Naive B cell (primary cell): ENCODE measurements around the gene FOXJ2. TPM values are rescaled to one million over a fixed set of nuclear protein-coding genes. Genes with fewer than 3 reads are reported as not detected.
"Not testable (repeated sequence)": the region's sequence is repeated elsewhere in the genome, so short reads cannot be mapped to it uniquely, and the experiment has no call there.

Source experiments
- ATAC-seq, 2 donors: fragments of 150-1000 bp; cut with Tn5 transposase; 2 replicates each; pipeline ENCODE4 v1.10.0; 2021; ENCODE audit warnings: low read depth in 2 of 2, mild to moderate bottlenecking in 2 of 2, moderate library complexity in 2 of 2
- DNase-seq: peaks from one replicate; pipeline ENCODE4 v3.0.0; 2022
- H3K27ac Mint-ChIP-seq, 6 donors: one replicate each; pipeline ENCODE4 v1.8.0; 2020 to 2022; ENCODE audit warnings: mild to moderate bottlenecking in 6 of 6, mixed read lengths in 6 of 6, moderate library complexity in 5 of 6, inconsistent platforms in 2 of 6
- H3K27me3 Mint-ChIP-seq, 3 donors: one replicate each; pipeline ENCODE4 v1.8.0; 2021 to 2022; ENCODE audit warnings: mixed read lengths in 3 of 3, mild to moderate bottlenecking in 1 of 3
- H3K36me3 Mint-ChIP-seq, 2 donors: one replicate each; pipeline ENCODE4 v1.8.0; 2020 to 2022; ENCODE audit warnings: mixed read lengths in 2 of 2, inconsistent platforms in 1 of 2, mild to moderate bottlenecking in 1 of 2
- H3K4me1 Mint-ChIP-seq, 3 donors: one replicate each; pipeline ENCODE4 v1.8.0; 2020 to 2022; ENCODE audit warnings: mixed read lengths in 3 of 3, inconsistent platforms in 1 of 3, mild to moderate bottlenecking in 1 of 3, moderate library complexity in 1 of 3
- H3K4me3 Mint-ChIP-seq, 8 donors: one replicate each; pipeline ENCODE4 v1.8.0; 2020 to 2022; ENCODE audit warnings: mild to moderate bottlenecking in 8 of 8, mixed read lengths in 8 of 8, moderate library complexity in 8 of 8, inconsistent platforms in 2 of 8
- H3K9me3 Mint-ChIP-seq, 7 donors: one replicate each; pipeline ENCODE4 v1.8.0; 2020 to 2022; ENCODE audit warnings: mixed read lengths in 7 of 7, mild to moderate bottlenecking in 5 of 7, inconsistent platforms in 2 of 7, moderate library complexity in 1 of 7
- polyA plus RNA-seq, 6 donors: library from polyadenylated mRNA; unstranded; fragments of 300-500 nt; fragmentation: Illumina TruSeq; gene quantifications; one replicate each; pipeline ENCODE4 v1.2.3, GENCODE V29; 2021; ENCODE audit warnings: low read depth in 6 of 6

The FOXJ2 gene
- 10 to 100 TPM in 3 of 6 donors, 1 to 10 TPM in 3; 4.6 to 18.4 (median 10.3) TPM for polyA plus RNA-seq

DNA sequence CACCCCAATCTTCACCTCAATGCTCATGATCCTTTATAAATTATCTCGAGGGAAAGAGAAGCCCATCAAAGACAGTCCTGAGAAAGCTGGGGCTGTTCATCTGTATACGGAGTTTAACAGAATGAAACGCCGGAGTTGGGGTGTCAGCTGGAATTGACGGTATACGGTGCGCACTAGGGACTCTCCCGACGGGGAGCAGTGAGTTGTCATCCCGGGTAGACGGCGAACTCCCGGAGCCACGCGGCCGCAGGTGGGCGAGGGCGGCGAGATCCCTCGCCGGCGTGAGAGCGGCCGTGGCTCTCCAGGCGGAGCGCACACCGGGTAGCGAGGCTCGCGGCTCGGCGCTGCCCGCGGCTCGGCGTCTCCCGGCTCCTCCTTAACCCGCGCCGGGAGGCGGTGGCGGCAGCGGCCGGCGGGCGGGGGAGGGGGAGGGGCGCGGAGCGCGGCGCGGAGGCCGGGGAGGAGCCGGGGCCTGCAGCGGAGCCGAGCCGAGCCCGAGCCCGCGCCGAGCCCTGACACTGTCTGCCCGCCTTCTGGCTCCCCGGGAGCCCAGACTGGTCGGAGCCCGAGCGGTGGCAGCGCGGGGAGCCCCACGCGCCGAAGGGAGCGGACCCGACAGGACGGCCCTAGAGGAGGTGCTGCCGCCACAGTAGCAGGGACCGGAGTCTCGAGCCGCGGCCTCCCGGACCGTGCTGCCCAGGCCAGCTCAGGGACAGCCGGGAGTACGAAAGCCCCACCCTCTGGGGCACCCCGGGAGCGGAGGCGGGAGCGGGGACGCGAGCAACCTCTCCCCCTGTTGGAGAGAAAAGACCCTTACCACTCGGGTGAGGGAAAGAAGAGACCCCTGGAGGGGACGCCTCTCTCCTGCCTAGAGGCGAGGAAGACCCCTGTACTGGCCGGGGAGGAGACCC is at the start of gene FOXJ2:
Gene FOXJ2, plus strand, starts transcription at position 475 of the 911 bp plus-strand sequence. CDS start 7,117 bp downstream, outside the sequence.
- Mint-ChIP-seq H3K27me3 (no peaks in the 10 kb centered on the region), H3K27ac (peak within 1 kb of the TSS; percentile 89 to 96 (median 90)), H3K9me3 (no peaks in the 10 kb centered on the region), H3K4me1 (peaks cover 44 to 55% (median 45%) of the 10 kb centered on the region in 3 donors), H3K4me3 (peak within 1 kb of the TSS; percentile 83 to 95 (median 90)), H3K36me3 (no peaks in the 10 kb centered on the region)
- DNase-seq (peak; percentile 77), ATAC-seq (peak; percentile 80 to 82)

DNA sequence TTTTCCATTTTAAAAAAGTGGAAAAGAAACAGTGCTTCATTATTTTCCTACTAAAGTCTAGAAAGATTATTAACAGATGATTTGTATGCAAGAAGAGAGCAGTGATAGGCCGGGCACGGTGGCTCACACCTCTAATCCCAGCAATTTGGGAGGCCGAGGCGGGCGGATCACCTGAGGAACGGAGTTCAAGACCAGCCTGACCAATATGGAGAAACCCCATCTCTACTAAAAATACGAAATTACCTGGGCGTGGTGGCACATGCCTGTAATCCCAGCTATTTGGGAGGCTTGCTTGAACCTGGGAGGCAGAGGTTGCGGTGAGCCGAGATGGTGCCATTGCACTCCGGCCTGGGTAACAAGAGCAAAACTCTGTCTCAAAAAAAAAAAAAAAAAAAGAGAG is 49.5 kb upstream of the FOXJ2 start:
- not testable (repeated sequence) for H3K9me3 Mint-ChIP-seq, DNase-seq, H3K36me3 Mint-ChIP-seq, H3K4me3 Mint-ChIP-seq, ATAC-seq, H3K27me3 Mint-ChIP-seq, H3K27ac Mint-ChIP-seq
- peaks cover 5 to 13% (median 11%) of the 10 kb centered on the region in 3 donors for H3K4me1 Mint-ChIP-seq

DNA sequence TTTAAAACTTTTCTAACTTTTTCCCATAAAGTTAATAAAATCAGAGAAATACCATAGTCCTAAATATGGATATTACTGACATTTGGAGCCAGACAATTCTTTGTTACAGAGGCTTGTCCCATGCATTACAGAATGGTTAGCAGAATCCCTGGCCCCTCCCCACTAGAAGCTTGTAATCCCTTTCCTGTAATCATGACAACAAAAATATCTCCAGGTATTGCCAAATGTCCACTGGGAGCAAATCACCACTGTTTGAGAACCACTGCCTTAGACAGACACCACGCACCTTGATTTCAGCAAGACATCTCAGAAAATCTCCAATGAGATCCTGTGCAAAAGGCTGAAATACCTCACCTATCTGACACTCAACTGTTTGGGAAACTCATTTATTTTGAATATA is 49.1 kb upstream of the FOXJ2 start:
- not testable (repeated sequence) for H3K4me3 Mint-ChIP-seq, H3K36me3 Mint-ChIP-seq, H3K4me1 Mint-ChIP-seq, DNase-seq, ATAC-seq, H3K27me3 Mint-ChIP-seq, H3K9me3 Mint-ChIP-seq
- H3K27ac Mint-ChIP-seq, result peak overlapping the region in 2 of 6 donors; percentile 1 to 25

DNA sequence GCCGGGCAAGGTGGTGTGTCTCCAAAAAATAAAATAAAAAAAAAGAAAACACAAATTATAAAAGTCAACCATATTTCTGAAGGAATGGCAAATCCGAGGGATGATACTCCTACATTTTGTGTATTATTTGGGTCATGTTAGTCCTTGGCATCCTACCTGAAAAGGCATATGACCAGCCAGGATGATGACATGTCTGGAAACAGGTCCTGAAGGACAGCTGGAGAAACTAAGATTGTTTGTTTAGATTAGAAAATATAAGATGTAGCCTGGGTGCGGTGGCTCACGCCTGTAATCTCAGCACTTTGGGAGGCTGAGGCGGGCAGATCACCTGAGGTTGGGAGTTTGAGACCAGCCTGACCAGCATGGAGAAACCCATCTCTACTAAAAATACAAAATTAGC is 47.6 kb upstream of the FOXJ2 start:
- no peak overlapping the region for H3K4me3 Mint-ChIP-seq
- DNase-seq (no peak), ATAC-seq (no peak)
- H3K27ac Mint-ChIP-seq, result peak overlapping the region in 2 of 6 donors; percentile 54 to 70
- peaks cover 2 to 3% (median 2%) of the 10 kb centered on the region in 3 donors for H3K4me1 Mint-ChIP-seq
- no peaks in the 10 kb centered on the region for H3K9me3 Mint-ChIP-seq
- H3K27me3 Mint-ChIP-seq, result no peaks in the 10 kb centered on the region
- H3K36me3 Mint-ChIP-seq, result no peaks in the 10 kb centered on the region

DNA sequence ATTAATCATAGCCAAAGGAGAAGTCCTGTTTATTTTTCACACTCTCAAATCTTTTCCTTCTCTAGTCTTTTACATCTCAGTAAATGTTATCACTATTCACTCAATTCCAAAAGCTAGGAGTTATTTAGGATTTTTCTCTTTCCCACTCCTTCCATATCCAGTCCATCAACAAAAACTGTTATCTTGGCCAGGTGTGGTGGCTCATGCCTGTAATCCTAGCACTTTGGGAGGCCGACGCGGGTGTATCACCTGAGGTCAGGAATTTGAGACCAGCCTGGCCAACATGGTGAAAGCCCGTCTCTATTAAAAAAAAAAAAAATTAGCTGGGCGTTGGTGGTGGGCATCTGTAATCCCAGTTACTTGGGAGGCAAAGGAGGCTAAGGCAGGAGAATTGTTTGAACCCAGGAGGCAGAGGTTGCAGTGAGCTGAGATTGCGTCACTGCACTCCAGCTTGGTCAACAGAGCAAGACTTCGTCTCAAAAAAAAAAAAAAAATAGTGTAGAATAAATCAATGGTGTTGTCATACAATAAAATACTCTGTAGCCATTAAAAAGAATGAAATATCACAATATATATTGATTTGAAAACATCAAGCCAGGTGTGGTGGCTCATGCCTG is 46.6 kb upstream of the FOXJ2 start:
- H3K27me3 Mint-ChIP-seq, result no peaks in the 10 kb centered on the region
- peak overlapping the region in 1 of 8 donors; percentile 10 for H3K4me3 Mint-ChIP-seq
- ATAC-seq, result no peak
- no peak overlapping the region for H3K27ac Mint-ChIP-seq
- peaks cover 7 to 8% (median 8%) of the 10 kb centered on the region in 3 donors for H3K4me1 Mint-ChIP-seq
- DNase-seq, result no peak
- no peaks in the 10 kb centered on the region for H3K9me3 Mint-ChIP-seq
- H3K36me3 Mint-ChIP-seq, result no peaks in the 10 kb centered on the region

DNA sequence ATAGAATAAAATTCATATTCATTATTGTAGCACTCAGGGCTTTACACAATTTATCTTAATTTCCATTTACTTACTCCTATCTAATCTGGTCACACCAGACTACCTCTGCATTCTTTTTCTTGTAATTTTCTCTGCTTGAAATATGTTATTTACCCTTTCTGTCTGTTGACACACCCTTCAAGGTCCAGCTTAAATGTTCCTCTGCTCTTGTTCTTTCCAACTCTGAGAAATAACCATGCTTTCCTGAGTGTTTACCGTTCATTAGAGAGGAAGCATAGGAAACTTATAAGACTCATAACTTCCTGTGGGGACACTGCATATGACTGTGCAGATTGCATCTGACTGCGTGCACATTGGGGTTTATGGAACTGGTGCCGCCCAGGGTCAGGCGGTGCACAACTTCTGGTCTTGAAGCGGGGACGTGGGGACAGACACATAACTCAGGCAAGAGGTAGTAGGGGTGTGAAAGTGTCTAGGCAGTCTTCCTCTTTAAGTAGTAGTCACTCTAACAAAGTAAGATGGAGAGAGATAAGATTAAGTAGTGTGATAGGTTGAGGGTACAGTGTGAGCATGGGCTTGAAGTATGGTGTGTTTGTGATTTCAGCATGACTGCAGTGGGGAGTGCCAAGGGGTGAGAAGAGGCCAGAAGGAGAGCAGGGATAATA is 42.6 kb upstream of the FOXJ2 start:
- ATAC-seq, result peak; percentile 39 to 61
- Mint-ChIP-seq H3K27ac (peak overlapping the region; percentile 22 to 94 (median 68)), H3K4me1 (peaks cover 8 to 16% (median 8%) of the 10 kb centered on the region in 3 donors), H3K4me3 (no peak overlapping the region), H3K36me3 (no peaks in the 10 kb centered on the region), H3K9me3 (no peaks in the 10 kb centered on the region), H3K27me3 (no peaks in the 10 kb centered on the region)
- no peak for DNase-seq

DNA sequence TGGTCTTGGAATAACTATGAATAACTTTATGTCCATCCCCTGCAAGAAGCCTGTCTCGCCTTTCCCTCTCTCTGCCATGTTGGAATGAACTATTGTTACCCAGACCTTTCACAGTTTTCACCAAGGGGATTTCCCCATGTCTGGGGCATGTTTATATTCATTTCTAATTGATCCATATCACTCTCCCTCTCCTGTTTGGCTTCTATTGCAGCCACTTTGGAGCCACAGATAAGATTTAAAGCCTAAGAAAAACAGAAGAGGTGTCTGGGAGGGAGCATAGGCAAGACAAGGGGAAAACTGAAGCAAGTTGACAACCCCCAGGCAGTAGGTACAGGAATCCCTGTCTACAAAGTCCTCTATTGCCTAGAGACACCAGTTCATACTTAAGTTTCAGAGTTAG is 41.0 kb upstream of the FOXJ2 start:
- DNase-seq, result no peak
- Mint-ChIP-seq H3K4me1 (peaks cover 8 to 16% (median 12%) of the 10 kb centered on the region in 3 donors), H3K27ac (peak overlapping the region in 3 of 6 donors; percentile 7 to 46 (median 45)), H3K27me3 (no peaks in the 10 kb centered on the region), H3K9me3 (no peaks in the 10 kb centered on the region), H3K4me3 (no peak overlapping the region), H3K36me3 (no peaks in the 10 kb centered on the region)
- no peak for ATAC-seq

DNA sequence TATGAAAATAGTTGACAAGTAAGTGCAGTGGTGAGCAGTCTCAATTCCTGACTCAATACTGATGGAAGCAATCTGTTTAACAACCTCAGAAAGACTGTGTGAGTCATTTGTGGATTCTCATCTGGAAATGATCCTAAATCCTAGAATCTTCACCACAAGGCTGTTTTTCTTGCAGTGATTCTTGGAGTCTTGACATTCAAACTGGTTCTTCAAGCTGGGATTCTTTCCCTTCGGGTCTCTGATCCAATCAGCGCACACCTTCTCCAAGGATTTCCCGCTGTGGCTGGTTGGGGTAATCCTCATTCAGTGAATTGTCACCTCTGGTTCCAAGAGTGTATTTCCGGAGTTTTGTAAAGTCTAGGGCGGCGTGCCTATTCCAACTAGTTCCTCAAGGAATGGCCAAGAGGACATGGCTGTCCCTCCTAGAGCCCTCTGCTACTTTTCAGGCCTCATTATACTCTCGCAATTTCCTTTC is 37.7 kb upstream of the FOXJ2 start:
- DNase-seq (no peak), ATAC-seq (no peak)
- Mint-ChIP-seq H3K4me3 (no peak overlapping the region), H3K27ac (peak overlapping the region in 3 of 6 donors; percentile 11 to 80 (median 72)), H3K9me3 (peaks cover 0 to 2% (median 0%) of the 10 kb centered on the region in 7 donors), H3K27me3 (no peaks in the 10 kb centered on the region), H3K36me3 (no peaks in the 10 kb centered on the region), H3K4me1 (peaks cover 7 to 15% (median 11%) of the 10 kb centered on the region in 3 donors)

DNA sequence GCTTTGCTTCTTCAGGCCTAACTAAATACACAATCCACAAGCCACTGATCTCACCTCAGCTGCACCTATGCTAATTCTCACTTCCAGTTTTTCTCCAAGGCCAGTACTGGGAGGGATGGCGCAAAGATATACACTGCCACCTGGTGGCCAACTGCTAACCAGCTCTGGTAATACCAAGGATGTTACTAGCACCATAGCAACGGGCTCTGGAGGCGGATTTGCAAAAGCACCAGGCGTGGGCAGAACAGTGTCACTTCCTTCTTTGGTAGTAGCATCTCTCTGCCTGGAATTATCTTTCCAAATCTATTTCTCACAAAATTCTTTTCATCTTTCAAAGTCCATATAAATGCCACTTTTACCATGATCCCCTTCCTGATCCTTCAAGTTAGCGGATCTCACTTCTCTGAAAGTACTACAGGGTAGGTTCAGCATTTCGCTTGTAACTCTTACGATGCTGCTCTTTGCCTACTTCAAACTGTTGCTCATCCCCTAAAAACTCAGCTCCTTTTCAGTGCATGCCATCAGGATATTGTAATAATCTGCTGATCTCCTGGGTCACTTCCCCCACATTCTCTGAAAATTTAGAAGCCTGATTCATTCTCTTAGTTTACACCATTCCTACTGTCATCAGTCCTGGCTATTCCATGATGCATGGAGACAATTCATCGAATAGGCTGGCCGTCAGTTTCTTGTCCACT is 37.1 kb upstream of the FOXJ2 start:
- Mint-ChIP-seq H3K9me3 (peaks cover 0 to 2% (median 0%) of the 10 kb centered on the region in 7 donors), H3K27me3 (no peaks in the 10 kb centered on the region), H3K27ac (no peak overlapping the region), H3K36me3 (no peaks in the 10 kb centered on the region), H3K4me1 (peaks cover under 1 to 10% (median 4%) of the 10 kb centered on the region in 3 donors), H3K4me3 (no peak overlapping the region)
- DNase-seq (peak; percentile 90), ATAC-seq (peak; percentile 99)

DNA sequence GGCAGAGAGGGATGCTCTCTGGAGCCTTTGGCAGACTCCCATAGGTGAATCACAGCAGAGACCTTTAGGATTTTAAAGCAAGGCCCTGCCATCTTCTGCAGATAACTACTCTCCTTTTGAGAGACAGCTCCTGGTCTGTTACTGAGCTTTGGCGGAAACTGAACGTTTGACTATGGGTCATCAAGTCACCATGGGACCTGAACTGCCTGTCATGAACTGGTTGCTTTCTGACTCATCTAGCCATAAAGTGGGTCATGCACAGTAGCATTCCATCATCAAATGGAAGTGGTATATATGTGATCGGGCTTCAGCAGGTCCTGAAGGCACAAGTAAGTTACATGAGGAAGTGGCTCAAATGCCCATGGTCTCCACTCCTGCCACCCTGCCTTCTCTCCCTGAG is 31.7 kb upstream of the FOXJ2 start:
- not testable (repeated sequence) for ATAC-seq, DNase-seq, H3K9me3 Mint-ChIP-seq, H3K4me3 Mint-ChIP-seq, H3K27me3 Mint-ChIP-seq, H3K4me1 Mint-ChIP-seq, H3K36me3 Mint-ChIP-seq
- H3K27ac Mint-ChIP-seq, result peak overlapping the region in 1 of 6 donors; percentile 6

DNA sequence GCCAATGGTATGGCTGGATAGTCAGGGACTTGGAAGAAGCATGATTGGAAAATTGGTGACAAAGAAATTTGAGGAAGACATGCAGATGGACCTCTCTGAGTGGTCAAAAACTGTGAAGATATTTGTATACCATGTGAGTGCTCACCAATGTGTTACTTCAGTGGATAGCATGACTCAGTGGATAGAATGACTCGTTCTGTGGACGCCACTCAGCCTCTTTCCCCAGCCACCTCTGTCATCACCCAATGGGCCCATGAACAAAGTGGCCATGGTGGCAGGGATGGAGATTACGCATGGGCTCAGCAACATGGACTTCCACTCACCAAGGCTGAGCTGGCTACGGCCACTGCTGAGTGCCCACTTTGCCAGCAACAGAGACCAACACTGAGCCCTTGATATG is 31.0 kb upstream of the FOXJ2 start:
- not testable (repeated sequence) for H3K27me3 Mint-ChIP-seq, H3K4me1 Mint-ChIP-seq, H3K36me3 Mint-ChIP-seq, DNase-seq, H3K9me3 Mint-ChIP-seq, H3K4me3 Mint-ChIP-seq, ATAC-seq
- peak overlapping the region in 1 of 6 donors; percentile 61 for H3K27ac Mint-ChIP-seq

DNA sequence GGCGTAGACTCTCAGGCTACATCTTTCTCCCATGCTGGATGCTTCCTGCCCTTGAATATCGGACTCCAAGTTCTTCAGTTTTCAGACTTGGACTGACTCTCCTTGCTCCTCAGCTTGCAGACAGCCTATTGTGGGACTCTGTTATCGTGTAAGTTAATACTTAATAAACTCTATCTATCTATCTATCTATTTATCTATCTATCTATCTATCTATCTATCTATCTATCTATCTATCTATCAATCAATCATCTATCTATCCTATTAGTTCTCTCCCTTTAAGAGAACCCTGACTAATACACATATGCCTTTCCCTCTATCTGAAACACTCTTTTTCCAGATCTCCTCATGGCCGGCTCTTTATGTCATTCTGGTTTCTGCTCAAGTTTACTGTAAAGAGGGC is 27.6 kb upstream of the FOXJ2 start:
- H3K27ac Mint-ChIP-seq, H3K4me1 Mint-ChIP-seq, ATAC-seq, DNase-seq, H3K36me3 Mint-ChIP-seq, H3K9me3 Mint-ChIP-seq, H3K4me3 Mint-ChIP-seq, H3K27me3 Mint-ChIP-seq: not testable (repeated sequence)

DNA sequence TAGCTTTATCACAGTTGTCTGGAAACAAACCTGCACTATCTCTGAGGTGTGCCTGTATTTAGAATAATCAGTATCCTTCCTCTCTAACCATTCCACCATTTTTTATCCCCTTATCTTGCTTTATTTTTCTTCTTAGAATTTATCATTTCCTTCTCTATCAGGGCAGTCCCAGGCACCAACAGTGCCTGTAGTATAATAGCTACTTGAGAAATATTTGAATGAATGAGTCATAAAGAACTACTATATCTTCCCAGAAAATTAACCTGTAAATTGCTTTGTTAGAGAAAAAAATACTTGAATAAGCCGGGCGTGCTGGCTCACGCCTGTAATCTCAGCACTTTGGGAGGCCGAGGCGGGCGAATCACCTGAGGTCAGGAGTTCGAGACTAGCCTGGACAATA is 21.2 kb upstream of the FOXJ2 start:
- no peak for DNase-seq
- H3K4me3 Mint-ChIP-seq, result no peak overlapping the region
- peaks cover 14 to 29% (median 20%) of the 10 kb centered on the region in 3 donors for H3K27me3 Mint-ChIP-seq
- no peaks in the 10 kb centered on the region for H3K4me1 Mint-ChIP-seq
- ATAC-seq, result no peak
- no peaks in the 10 kb centered on the region for H3K36me3 Mint-ChIP-seq
- no peaks in the 10 kb centered on the region for H3K9me3 Mint-ChIP-seq
- H3K27ac Mint-ChIP-seq, result peak overlapping the region in 1 of 6 donors; percentile 67
